Fibroblast of skin of left biceps (primary cell): ENCODE results near the gene DLST.
"Not testable (repeated sequence)": the region's sequence is repeated elsewhere in the genome, so short reads cannot be mapped to it uniquely, and the experiment has no call there.

Experiments
- DNase-seq, 2 experiments: peaks; one replicate each; pipeline ENCODE4 v3.0.0-alpha.2; 2013; ENCODE audit warnings: low read depth in 2 of 2

DLST gene

GRCh38 chr14:74917646-74918081 lies 35.9 kb downstream of the DLST start:
- no peak for DNase-seq

DNA sequence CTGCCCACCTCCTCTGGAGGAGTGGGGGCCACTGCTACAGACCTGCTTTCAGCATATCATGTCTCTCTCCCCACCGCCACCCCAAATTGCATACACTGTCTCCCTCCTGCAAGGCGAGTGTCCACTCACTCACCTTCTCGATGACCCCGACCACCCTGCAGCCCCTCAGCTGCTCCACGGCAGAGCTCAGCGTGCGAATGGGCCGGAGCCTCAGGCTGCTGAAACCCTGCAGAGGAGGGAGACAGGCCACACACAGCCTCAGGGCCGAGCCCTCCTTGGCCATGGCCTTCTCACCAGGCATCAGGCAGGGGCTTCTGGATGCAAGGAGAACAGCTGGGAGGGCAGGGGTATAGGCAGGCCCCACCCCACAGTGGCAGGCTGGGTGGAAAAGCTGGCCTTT lies 36.7 kb downstream of the DLST start:
- no peak for DNase-seq

DNA sequence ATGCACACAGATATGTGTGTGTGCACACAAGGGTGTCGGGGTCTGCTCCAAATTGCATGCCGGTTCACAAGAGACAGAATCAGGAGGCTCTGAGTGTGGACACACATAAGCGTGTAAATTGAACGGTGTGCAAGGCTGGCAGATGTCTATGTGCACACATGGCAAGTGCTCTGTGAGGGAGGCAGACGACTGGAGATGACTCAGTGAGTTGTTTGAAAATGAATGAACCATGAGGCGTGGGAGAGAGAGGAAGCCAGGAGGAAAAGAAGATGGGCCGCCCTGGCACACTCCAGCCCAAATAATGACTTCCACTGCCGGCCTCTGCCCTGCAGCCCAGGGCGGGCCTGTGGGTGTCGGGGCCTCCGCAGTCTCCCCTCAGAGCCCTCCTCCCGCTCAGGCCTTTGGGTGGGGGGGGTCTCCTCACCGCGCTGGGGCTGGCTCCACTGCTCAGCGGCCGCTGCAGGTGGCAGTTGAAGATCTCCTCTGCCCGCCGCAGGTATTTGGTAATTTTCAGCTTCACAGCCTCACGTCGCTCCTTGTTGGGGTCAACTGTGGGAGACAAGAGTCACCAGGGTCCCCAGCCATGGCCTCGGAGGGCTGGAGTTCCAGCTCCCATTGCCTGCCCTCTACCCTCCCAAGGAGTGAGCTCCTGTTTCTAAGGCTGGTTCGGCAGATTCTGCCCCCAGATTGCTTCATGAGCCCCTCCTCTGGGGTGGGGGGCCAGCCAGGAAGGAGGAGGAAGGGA lies 37.9 kb downstream of the DLST start:
- no peak for DNase-seq

DNA sequence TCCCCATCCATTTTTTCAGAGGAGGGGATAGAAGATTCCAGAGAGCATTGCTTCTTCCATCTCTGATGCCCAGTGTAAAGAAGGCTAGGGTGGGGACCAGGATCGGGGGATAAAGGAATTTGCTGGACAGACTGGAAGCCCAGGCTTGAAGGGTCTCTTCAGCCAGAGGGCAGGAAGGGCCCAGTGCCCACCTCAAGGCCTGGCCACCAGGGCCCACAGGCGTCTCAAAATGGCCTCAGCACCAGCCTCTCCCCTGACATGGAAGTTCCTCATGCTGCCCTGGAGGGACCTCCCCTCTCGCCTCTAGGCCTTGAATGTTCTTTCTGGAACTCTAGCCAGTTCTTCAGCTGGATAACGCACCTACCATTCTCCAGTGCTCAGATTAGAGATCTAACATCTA lies 38.6 kb downstream of the DLST start:
- DNase-seq = no peak

- no peak for DNase-seq
These were observed 39.4 kb downstream of the DLST start for GRCh38 chr14:74921053-74921620.

DNA sequence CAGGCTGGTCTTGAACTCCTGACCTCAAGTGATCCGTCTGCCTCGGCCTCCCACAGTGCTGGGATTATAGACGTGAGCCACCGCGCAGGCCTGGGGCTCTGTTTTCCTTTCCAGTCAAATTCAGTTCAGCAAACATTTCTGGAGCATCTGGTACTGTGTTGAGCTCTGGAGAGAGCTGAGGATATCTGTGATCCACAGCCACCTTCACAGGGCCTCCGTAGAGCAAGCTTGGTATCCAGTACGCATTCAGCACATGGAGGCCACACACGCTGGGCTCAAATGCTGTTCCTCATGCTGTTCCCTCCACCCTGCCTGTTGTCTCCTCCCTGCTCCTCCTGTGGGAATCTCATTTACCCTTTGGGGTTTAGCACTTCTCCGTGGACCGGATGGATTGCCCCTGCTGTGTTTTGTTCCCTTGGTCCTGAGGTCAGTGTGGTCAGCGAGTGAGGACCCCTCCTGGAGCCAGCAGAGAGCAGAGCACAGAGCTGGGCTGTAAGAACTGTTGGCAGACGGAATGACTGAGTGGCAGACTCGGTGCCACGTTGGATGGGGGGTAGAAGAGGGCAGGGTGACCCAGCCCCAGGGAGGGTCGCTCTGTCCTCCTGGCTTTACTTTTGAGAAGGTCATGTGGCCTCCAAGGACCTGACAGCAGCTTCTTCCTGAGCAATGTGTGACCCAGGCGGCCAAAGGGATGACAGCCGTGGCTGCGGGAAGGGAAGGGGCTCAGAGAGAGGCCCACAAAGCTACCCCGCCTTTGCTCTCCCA lies 40.5 kb downstream of the DLST start:
- DNase-seq = no peak

DNA sequence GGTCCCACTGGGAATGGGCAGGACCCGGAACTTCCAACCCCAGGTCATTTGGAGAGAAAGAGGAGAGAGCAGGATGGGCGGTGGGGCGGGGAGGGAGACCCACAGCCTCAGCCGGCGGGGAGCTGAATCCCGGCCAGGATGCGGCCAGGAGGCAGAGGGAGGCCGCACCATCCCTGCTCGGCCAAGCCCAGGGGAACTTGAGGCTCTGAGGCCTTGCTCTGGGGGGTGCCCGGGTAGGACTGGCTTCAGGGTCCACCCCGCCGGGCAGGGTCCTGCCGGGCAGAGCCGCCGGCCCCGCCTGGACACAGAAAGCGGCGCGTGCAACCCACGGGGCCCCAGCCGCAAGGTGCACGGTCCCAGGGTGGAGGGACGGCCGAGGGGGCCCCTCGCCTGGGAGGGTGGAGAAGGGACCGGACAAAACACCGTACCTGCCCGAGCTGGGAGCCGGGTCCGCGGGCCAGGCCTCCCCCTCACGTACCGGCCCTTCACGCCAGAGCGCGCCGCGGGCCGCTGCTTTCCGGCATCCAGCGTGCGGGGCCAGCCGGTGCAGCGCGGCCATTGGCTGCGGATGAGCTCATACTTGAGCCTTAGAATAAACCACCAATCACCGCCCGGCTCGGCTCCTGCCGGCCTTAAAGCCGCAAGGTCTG lies 41.2 kb downstream of the DLST start, which contains the start of gene RPS6KL1:
Gene RPS6KL1, minus strand, starts transcription at position 509 of the 650 bp plus-strand sequence. CDS start 1,719 bp downstream, outside the sequence.
- no peak for DNase-seq

GRCh38 chr14:74924061-74924460 lies 42.3 kb downstream of the DLST start:
- no peak for DNase-seq

- no peak for DNase-seq
These were observed 45.5 kb downstream of the DLST start for GRCh38 chr14:74927225-74927624.

- no peak for DNase-seq
These were observed 47.5 kb downstream of the DLST start for GRCh38 chr14:74929242-74929641.

DNA sequence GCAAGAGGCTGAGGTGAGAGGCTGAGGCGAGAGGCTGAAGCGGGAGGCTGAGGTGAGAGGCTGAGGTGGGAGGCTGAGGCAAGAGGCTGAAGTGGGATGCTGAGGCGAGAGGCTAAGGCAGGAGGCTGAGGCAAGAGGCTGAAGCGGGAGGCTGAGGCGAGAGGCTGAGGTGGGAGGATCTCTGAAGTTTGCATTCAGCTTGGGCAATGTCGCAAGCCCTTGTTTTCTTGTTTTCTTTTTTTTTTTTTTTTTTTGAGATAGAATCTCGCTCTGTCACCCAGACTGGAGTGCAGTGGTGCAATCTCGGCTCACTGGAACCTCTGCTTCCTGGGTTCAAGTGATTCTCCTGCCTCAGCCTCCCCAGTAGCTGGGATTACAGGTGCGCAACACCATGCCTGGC lies 50.0 kb downstream of the DLST start:
- not testable (repeated sequence) for DNase-seq

DNA sequence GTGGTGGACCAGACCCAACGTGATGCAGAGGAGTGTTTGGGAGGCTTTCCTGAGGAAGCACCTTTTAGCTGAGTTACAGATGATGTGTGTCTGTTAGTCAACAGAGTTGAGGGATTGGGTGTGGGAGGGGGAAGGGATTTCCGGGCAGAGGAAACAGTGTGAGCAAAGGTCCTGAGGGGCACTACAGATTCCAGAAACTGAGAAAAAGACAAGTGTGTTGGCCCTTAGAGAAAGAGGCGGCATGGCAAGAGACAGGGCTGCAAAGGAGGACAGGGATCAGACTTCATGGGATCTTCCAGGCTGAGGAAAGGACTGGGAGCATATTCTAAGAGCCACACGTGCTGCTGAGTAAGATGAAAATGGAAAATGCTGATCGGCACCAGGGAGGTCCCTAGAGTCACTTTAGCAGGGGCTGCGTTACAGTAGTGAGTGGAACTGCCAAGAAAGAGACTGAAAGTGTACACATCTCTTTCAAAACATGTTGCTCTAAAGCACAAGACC lies 50.7 kb downstream of the DLST start:
- no peak for DNase-seq

GRCh38 chr14:74932936-74933335 lies 51.2 kb downstream of the DLST start:
- DNase-seq = not testable (repeated sequence)

- no peak for DNase-seq
These were observed 52.3 kb downstream of the DLST start for GRCh38 chr14:74934041-74934440.

DNA sequence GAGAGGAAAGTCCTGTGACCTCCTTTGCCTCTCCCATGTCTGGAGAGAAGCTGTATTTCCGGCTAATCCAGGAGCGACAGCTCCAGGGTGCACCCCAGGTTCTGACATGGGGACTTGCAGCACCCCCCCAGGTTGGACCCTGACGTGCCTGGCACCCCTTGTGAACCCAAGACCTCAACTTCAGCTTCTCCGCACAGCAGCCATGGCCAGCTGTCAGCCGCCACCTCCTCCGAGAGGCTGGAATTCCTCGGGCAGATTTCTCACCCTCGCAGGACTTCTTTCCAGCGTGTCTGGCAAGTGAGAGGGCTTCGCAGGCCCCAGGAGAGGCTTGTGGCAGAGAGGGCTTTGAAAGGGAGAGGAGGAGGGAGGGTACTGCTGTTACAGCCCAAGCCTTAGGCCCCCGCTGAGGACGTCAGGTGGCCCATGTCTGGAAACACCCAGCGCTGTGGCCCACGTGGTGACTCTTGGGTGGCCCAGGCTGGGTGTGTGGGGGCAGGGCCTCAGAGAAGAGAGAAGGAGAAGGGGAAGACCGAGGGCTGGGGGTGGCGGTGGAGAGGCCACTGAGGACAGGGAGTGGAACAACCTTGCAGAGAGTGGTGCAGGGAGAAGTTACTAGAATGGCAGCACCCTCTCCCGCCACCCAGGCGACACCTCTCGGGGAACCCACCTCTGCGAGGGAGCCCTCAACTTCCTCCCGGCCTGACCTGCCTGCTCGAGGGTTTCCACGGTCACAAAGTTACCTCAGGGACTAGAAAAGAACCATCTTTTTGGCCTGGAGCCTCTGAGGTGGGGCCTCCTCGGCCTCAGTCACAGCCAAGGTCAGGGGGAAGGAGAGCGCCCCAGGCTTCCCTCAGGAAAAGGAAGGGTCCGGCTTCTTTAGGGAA lies 53.0 kb downstream of the DLST start:
- DNase-seq = no peak

- no peak for DNase-seq
These were observed 53.6 kb downstream of the DLST start for GRCh38 chr14:74935360-74935680.

- DNase-seq = no peak
These were observed 54.4 kb downstream of the DLST start for GRCh38 chr14:74936151-74936550.

GRCh38 chr14:74936731-74937130 lies 55.0 kb downstream of the DLST start:
- DNase-seq = no peak

GRCh38 chr14:74937171-74937570 lies 55.5 kb downstream of the DLST start:
- no peak for DNase-seq

DNA sequence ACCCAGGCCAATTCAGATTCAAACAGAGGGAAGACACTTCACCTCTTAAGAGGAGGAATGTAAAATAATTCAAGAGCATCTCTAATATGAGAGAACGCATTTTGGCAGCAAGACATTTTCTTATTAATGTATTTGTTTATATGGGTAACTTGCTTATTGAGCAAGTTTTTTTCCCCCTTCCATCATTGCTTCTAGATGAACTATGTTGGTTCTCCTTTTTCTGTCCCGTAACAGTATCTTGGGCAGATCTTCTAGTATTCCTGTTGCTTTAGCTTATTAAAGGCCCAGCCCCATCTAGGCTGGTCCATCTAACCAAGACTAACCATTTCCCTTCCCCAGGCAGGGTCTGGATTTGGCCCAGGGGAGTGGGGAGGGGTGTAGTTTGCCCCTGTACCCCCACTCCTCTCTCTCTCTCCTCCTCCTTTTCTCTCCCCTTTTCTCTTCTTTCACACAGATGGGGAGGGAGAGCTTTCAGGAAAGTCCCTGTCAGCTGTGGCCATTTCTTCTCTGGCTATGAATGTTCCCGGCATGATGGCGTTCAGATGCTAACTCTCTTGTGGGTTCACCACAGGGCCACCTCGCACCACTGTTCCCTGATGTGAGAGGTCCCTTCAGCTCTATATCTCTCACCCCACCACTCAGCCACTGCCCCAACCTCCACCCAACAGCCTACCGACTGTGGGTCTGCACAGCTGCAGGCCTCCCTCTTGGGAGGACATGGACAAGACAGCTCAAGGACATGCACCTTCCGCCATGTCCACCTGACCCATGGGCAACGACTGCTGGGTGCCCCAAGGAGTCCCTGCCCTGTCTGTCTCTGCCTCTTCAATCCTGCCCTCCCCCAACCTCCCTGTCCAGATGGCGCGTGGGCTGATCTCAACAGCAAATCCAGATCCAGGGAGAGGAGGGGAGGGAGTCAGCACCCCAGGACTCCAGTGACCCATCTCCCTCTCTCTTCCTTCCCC lies 57.1 kb downstream of the DLST start:
- no peak for DNase-seq
